GM18508 (cell line): ENCODE measurements around the gene SGIP1.
"Not testable (repeated sequence)": the region's sequence is repeated elsewhere in the genome, so short reads cannot be mapped to it uniquely, and the experiment has no call there.

Source experiments
- ATAC-seq: cut with Tn5 transposase; IDR thresholded peaks from one replicate; pipeline ENCODE4 v1.9.1; 2021; ENCODE audit warnings: moderate number of reproducible peaks; ENCODE audit not compliant: insufficient read depth, unreplicated experiment

SGIP1 gene

GRCh38 chr1:66552829-66553228 is 18.9 kb downstream of the SGIP1 start:
- ATAC-seq: no peak

GRCh38 chr1:66553846-66554245 is 19.9 kb downstream of the SGIP1 start:
- ATAC-seq: no peak

GRCh38 chr1:66556161-66556611 is 22.2 kb downstream of the SGIP1 start:
- ATAC-seq: no peak

- ATAC-seq: no peak
These were observed 23.2 kb downstream of the SGIP1 start for GRCh38 chr1:66557157-66557556.

- no peak for ATAC-seq
These were observed 25.6 kb downstream of the SGIP1 start for GRCh38 chr1:66559517-66559916.

- no peak for ATAC-seq
These were observed 28.6 kb downstream of the SGIP1 start for GRCh38 chr1:66562561-66562960.

GRCh38 chr1:66563094-66563800 is 29.3 kb downstream of the SGIP1 start:
- no peak for ATAC-seq

GRCh38 chr1:66563941-66564630 is 30.1 kb downstream of the SGIP1 start:
- ATAC-seq: no peak

GRCh38 chr1:66570196-66570595 is 36.2 kb downstream of the SGIP1 start:
- ATAC-seq: no peak

- no peak for ATAC-seq
These were observed 37.8 kb downstream of the SGIP1 start for GRCh38 chr1:66571789-66572188.

GRCh38 chr1:66575739-66576138 is 41.8 kb downstream of the SGIP1 start:
- ATAC-seq: no peak

GRCh38 chr1:66576645-66577044 is 42.7 kb downstream of the SGIP1 start:
- no peak for ATAC-seq

GRCh38 chr1:66578841-66579240 is 44.9 kb downstream of the SGIP1 start:
- no peak for ATAC-seq

- ATAC-seq: no peak
These were observed 46.1 kb downstream of the SGIP1 start for GRCh38 chr1:66580081-66580480.

- no peak for ATAC-seq
These were observed 49.1 kb downstream of the SGIP1 start for GRCh38 chr1:66583021-66583420.

- ATAC-seq: no peak
These were observed 51.0 kb downstream of the SGIP1 start for GRCh38 chr1:66585002-66585401.

- ATAC-seq: no peak
These were observed 55.4 kb downstream of the SGIP1 start for GRCh38 chr1:66589326-66589725.

GRCh38 chr1:66592106-66592507 is 58.2 kb downstream of the SGIP1 start:
- not testable (repeated sequence) for ATAC-seq

GRCh38 chr1:66596191-66596590 is 62.2 kb downstream of the SGIP1 start:
- no peak for ATAC-seq

- ATAC-seq: no peak
These were observed 63.5 kb downstream of the SGIP1 start for GRCh38 chr1:66597500-66597899.

- no peak for ATAC-seq
These were observed 64.7 kb downstream of the SGIP1 start for GRCh38 chr1:66598670-66599069.

- no peak for ATAC-seq
These were observed 65.4 kb downstream of the SGIP1 start for GRCh38 chr1:66599346-66599745.
